Smooth muscle cell (in vitro differentiated cells): ENCODE results near the gene LRRC8D. TPM values are rescaled to one million over a fixed set of nuclear protein-coding genes. Genes with fewer than 3 reads are reported as not detected.

Experiments used
- DNase-seq: peaks from one replicate; lab custom pipeline; 2025; ENCODE audit not compliant: unreplicated experiment; lab: John Stamatoyannopoulos, UW
- H2AFZ ChIP-seq: fragments of 200-600 bp; sonication (generic); 2 replicates; pipeline ENCODE4 v1.6.0; 2016; ENCODE audit warnings: antibody characterized with exemption, low read depth, mild to moderate bottlenecking
- H3F3A ChIP-seq: fragments of 200-600 bp; sonication (generic); 2 replicates; pipeline ENCODE4 v1.6.0; 2017; ENCODE audit warnings: antibody characterized with exemption, low read depth
- H3K27ac ChIP-seq: fragments of 200-600 bp; sonication (generic); 2 replicates; pipeline ENCODE4 v1.5.1; 2016; ENCODE audit warnings: low read depth, mild to moderate bottlenecking
- H3K27me3 ChIP-seq: fragments of 200-600 bp; sonication (generic); 2 replicates; pipeline ENCODE4 v1.6.1; 2016; ENCODE audit warnings: low read depth, mild to moderate bottlenecking
- H3K36me3 ChIP-seq: fragments of 200-600 bp; sonication (generic); 2 replicates; pipeline ENCODE4 v1.5.1; 2016; ENCODE audit warnings: low read depth
- H3K4me1 ChIP-seq: fragments of 200-600 bp; sonication (generic); 2 replicates; pipeline ENCODE4 v1.5.1; 2016; ENCODE audit warnings: low read depth
- H3K4me2 ChIP-seq: fragments of 200-600 bp; sonication (generic); 2 replicates; pipeline ENCODE4 v1.6.0; 2016; ENCODE audit warnings: mild to moderate bottlenecking
- H3K4me3 ChIP-seq: fragments of 200-600 bp; sonication (generic); 2 replicates; pipeline ENCODE4 v1.5.1; 2016; ENCODE audit warnings: mild to moderate bottlenecking
- H3K79me2 ChIP-seq: fragments of 200-600 bp; sonication (generic); 2 replicates; pipeline ENCODE4 v1.6.0; 2016; ENCODE audit warnings: low read depth, mild to moderate bottlenecking
- H3K9ac ChIP-seq: fragments of 200-600 bp; sonication (generic); 2 replicates; pipeline ENCODE4 v1.6.0; 2016; ENCODE audit warnings: low read depth
- H3K9me3 ChIP-seq: fragments of 200-600 bp; sonication (generic); replicated peaks from 2 replicates; pipeline ENCODE4 v1.5.1; 2016; ENCODE audit warnings: low read depth
- H4K20me1 ChIP-seq: fragments of 200-600 bp; sonication (generic); 2 replicates; pipeline ENCODE4 v1.6.0; 2016; ENCODE audit warnings: low read depth
- CTCF ChIP-seq: fragments of 200-600 bp; sonication (generic); IDR thresholded peaks from 2 replicates; pipeline ENCODE4 v1.5.1; 2017; ENCODE audit warnings: borderline replicate concordance, mild to moderate bottlenecking, antibody characterized with exemption; ENCODE audit not compliant: insufficient read depth, poor library complexity, severe bottlenecking
- WGBS: methylation state at CpG from one replicate; pipeline ENCODE4 v1.1.7; 2016; ENCODE audit warnings: low lambda C conversion rate; 5-methylcytosine and 5-hydroxymethylcytosine counted together
- polyA plus RNA-seq: library from polyadenylated mRNA; unstranded; fragments of >200 nt; fragmentation: Nextera tagmentation; extraction: Ambion mirVana; gene quantifications from 2 replicates; pipeline ENCODE4 v1.2.1, GENCODE V29; 2016
- total RNA-seq: library from RNA; depleted of rRNA; stranded (reverse); fragments of >200 nt; gene quantifications from 2 replicates; pipeline ENCODE4 v1.2.3, GENCODE V29; 2014

Gene LRRC8D
- total and polyA plus RNA-seq, 2 experiments from 2014 or later: 5.2 to 25.1 TPM

- no peaks in the 10 kb centered on the region for H3K9me3 ChIP-seq
- no peaks in the 10 kb centered on the region for H3K27me3 ChIP-seq
- no peak overlapping the region for H3K27ac ChIP-seq
- no peaks in the 10 kb centered on the region for H3K79me2 ChIP-seq
- H4K20me1 ChIP-seq: no peaks in the 10 kb centered on the region
- H3K4me3 ChIP-seq: no peak overlapping the region
- no peak overlapping the region for H2AFZ ChIP-seq
- H3K4me1 ChIP-seq: no peaks in the 10 kb centered on the region
- WGBS: 87% methylated on average over 2 of the region's 2 CpGs
- H3F3A ChIP-seq: no peaks in the 10 kb centered on the region
- no peak for DNase-seq
- TF ChIP-seq CTCF: no peak
- H3K9ac ChIP-seq: no peak overlapping the region
- peaks cover 4% of the 10 kb centered on the region for H3K36me3 ChIP-seq
- H3K4me2 ChIP-seq: no peak overlapping the region
Observed at GRCh38 chr1:89930579-89930978, 109.7 kb downstream of the LRRC8D start.

- Histone ChIP-seq H3K36me3 (peaks cover 4% of the 10 kb centered on the region), H3K4me1 (no peaks in the 10 kb centered on the region), H3K4me3 (no peak overlapping the region), H3F3A (no peaks in the 10 kb centered on the region), H3K79me2 (no peaks in the 10 kb centered on the region), H3K9ac (no peak overlapping the region), H2AFZ (no peak overlapping the region), H3K9me3 (no peaks in the 10 kb centered on the region), H3K4me2 (no peak overlapping the region), H3K27ac (no peak overlapping the region), H3K27me3 (no peaks in the 10 kb centered on the region), H4K20me1 (no peaks in the 10 kb centered on the region)
- no peak for TF ChIP-seq CTCF
- no peak for DNase-seq
- WGBS: 97% methylated on average over 4 of the region's 4 CpGs
Observed at GRCh38 chr1:89931964-89932363, 111.1 kb downstream of the LRRC8D start.

DNA sequence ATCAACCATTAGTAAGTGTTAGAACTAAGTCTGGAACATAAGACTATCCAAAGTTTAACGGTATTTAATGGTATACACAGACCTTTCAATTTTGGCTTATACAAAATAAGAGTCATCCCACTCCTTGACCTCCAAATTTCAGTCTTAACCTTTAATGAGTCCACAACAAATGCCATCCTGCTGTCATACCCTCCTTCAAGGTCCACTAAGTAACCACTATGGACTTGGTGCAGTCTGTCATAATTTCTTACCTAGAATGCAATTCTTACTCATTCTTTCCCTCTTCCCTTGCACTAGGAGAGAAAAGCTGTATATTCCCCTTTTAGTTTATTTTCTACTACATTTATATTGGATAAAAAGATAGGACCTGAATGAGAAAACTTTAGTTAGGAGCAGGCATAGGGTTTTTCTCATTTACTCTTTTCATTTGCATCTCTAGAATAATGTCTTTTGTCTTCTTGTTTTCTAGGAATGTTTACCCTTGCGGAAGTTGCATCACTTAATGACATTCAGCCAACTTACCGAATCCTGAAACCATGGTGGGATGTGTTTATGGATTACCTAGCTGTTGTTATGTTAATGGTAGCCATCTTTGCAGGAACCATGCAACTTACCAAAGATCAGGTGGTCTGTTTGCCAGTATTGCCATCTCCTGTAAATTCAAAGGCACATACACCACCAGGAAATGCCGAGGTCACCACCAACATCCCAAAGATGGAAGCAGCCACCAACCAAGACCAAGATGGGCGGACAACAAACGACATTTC lies 111.9 kb downstream of the LRRC8D start:
- no peaks in the 10 kb centered on the region for H3K27me3 ChIP-seq
- no peaks in the 10 kb centered on the region for H4K20me1 ChIP-seq
- 95% methylated on average over 6 of the region's 6 CpGs for WGBS

More for the DNA sequence above, 111.9 kb downstream of the LRRC8D start:
- TF ChIP-seq CTCF: no peak
- Histone ChIP-seq H3K9me3 (no peaks in the 10 kb centered on the region), H3K79me2 (no peaks in the 10 kb centered on the region), H2AFZ (no peak overlapping the region), H3K4me1 (no peaks in the 10 kb centered on the region), H3K36me3 (peaks cover 4% of the 10 kb centered on the region), H3K9ac (no peak overlapping the region), H3K4me3 (no peak overlapping the region), H3K4me2 (no peak overlapping the region), H3K27ac (no peak overlapping the region), H3F3A (no peaks in the 10 kb centered on the region)
- no peak for DNase-seq
